NCI-H146 (cell line): ENCODE results near the gene NCAN.

Experiments
- DNase-seq: peaks from one replicate; lab custom pipeline; 2025; lab: John Stamatoyannopoulos, UW

The NCAN gene

DNA sequence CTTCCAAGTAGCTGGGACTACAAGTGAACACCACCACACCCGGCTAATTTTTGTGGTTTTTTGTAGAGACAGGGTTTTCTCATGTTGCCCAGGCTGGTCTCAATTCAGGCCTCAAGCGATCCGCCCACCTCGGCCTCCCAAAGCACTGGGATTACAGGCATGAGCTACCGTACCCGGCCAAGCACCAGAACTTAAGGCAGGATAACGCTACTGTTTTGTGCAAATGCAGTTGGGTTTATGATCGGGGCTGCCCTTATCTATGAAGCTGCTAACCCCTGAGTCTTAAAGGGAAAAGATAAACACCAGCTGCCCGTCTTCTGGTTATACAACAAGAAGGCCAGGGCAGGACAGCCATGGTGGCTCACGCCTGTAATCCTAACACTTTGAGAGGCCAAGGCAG lies 73.9 kb downstream of the NCAN start:
- no peak for DNase-seq

DNA sequence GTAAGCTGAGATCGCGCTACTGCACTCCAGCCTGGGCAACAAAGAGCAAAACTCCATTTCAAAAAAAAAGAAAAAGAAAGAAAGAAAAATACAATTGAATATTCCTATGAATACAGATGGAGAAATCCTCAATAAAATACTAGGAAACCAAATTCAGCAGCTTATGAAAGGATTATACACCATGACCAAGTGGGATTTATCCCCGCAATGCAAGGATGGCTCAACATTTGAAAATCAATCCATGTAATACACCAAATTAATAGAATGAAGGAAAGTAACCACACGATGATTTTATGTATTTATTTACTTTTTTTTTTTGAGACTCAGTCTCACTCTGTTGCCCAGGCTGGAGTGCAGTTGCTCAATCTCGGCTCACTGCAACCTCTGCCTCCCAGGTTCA lies 80.8 kb downstream of the NCAN start:
- DNase-seq = no peak

DNA sequence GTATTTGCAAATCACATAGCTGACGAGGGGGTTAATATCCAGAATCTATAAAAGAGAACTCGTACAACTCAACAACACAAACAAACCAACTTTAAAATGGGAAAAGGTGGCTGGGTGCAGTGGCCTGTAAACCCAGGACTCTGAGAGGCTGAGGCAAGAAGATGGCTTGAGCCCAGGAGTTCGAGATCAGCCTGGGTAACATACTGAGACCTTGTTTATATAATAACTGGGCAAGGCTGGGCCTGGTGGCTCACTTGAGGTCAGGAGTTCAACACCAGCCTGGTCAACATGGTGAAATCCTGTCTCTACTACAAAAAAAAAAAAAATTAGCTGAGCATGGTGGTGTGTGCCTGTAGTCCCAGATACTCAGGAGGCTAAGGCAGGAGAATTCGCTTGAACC lies 83.2 kb downstream of the NCAN start:
- DNase-seq = no peak

DNA sequence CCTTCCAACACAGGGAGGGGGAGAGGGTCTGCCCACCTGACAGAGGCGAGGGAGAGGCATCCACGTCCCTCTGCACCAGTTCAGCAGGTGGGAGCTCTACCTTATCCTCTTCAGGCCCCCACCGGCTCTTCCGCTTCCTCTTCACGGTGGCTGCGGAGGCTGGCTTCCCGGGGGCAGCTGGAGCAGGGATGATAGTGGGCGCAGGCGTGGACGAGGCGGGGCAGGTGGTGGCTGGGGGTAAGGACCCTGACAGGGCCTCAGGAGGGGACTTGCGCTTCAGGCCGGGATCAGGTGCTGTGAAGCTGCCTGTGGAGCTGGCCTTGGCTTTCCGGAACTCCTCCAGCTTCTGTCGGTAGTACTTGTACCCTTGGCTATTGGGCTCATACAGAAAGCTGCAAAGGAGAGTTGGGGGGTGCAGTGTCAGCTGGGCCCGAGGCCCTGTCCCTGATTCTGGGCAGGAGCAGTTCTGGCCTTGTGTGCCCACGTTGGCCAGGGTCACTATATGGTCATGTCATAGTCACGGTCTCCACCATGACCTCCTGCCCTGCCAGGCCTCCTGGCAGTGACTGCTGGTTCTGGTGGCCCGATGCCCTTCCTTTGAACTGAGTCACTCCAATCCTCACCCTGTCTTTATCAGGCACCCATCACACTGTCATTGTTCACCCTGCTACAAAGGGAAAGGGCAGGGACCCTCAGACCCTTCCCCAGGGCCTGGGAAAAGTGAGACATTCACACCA lies 85.4 kb downstream of the NCAN start:
- no peak for DNase-seq

DNA sequence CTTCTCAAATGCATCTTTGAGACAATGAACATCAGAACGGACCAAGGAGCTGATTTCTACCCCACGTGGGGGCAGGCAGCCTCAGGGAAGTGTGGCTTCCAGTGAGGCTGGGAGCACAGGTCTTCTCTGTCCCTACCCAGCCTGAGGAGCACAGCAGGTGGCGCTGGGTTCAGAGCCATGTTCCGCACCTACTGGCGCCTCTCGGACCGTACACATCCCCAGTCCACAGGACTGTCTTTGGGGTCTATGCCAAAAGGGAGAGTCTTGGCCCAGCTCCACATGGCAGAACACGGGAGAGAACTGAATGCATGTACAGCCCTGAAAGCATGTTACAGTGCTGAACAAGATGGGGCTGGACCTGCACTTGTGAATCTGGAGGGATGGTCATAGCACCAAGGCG lies 86.0 kb downstream of the NCAN start:
- DNase-seq = no peak

DNA sequence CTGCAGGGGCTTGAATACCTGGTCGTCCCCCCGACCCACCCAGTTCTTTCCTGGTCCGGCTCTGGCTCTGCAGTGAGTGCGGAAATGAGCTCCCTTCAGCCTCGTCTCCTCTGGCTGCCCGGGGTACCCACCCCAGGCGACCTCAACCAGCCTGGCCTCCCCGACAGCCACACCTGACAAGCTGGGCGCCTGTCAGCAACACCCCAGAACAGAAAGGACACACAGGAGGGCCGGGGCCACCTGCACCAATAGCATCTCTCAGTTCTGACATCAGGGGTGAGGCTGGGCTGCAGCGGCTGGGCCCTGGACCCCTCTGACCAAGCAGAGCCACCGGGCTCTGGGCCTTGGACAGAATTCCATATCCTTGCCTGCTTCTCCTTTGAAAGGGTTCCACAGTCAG lies 88.9 kb downstream of the NCAN start:
- DNase-seq = no peak
